ENCODE data around the gene ARMH4. TPM values are rescaled to one million over a fixed set of nuclear protein-coding genes. Genes with fewer than 3 reads are reported as not detected.

The ARMH4 gene
- total RNA-seq, 1 experiment from 2014 or later = not detected

DNA sequence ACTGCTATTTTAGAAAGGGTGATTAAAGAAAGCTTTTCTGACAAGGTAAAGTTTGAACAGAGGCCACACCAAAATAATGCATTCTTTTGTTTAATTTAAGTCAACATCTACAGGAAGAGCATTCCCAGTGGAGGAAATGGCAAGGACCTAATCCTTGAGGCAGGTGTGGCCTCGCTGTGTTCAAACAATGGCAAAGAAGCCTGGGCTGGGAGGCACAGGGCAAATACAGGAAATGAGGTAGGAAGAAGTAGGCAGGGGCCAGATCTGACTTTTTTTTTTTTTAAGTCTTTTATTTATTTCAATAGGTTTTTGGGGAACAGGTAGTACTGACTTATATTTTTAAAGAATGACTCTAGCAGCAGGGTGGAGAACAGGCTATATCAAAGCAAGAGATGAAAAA, 53.5 kb downstream of the ARMH4 start:
- Mint-ChIP-seq H3K36me3 (ENCODE audit: insufficient read depth, unreplicated experiment) (no peaks in the 10 kb centered on the region), H3K4me1 (ENCODE audit: low read depth, unreplicated experiment) (peaks cover 8% of the 10 kb centered on the region), H3K27me3 (ENCODE audit: unreplicated experiment) (peaks cover 35% of the 10 kb centered on the region), H3K9me3 (ENCODE audit: low read depth, unreplicated experiment) (no peaks in the 10 kb centered on the region), H3K4me3 (ENCODE audit: low read depth, unreplicated experiment) (no peak overlapping the region), H3K27ac (ENCODE audit: unreplicated experiment) (no peak overlapping the region)
- CTCF ChIA-PET = interaction anchor here (0.7 kb wide), 1 partner anchor 440 kb away, joined by 3 read pairs; no protein-coding TSS in a partner anchor
- TF ChIP-seq, protein P1, sequence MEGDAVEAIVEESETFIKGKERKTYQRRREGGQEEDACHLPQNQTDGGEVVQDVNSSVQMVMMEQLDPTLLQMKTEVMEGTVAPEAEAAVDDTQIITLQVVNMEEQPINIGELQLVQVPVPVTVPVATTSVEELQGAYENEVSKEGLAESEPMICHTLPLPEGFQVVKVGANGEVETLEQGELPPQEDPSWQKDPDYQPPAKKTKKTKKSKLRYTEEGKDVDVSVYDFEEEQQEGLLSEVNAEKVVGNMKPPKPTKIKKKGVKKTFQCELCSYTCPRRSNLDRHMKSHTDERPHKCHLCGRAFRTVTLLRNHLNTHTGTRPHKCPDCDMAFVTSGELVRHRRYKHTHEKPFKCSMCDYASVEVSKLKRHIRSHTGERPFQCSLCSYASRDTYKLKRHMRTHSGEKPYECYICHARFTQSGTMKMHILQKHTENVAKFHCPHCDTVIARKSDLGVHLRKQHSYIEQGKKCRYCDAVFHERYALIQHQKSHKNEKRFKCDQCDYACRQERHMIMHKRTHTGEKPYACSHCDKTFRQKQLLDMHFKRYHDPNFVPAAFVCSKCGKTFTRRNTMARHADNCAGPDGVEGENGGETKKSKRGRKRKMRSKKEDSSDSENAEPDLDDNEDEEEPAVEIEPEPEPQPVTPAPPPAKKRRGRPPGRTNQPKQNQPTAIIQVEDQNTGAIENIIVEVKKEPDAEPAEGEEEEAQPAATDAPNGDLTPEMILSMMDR (IDR thresholded peaks at IDR 0.05; ENCODE audit: unreplicated experiment) = no peak
- intact Hi-C loops (cut with micrococcal nuclease; ENCODE audit: unreplicated experiment) = no loop called here
- peak; percentile 29 for DNase-seq
- BruUV-seq (replicated peaks) = no TSS peak

DNA sequence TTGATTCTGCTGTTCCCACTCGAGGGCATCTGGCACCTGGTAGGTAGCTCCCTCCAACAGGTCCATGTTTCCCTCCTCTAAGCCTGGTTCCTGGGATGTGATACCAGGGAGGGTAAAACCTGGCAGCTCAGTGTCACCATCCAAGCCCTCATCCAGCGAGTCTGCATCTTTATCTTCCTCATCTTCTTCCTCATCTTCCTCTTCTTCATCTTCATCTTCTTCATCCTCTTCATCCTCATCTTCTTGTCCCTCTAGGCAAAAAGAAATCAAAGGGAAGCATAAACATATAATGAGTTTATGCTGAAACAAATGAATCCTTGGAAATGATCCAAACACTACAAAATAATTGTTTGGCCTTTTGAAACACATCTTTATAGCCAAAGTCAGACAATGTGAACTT, 55.3 kb downstream of the ARMH4 start:
- Mint-ChIP-seq H3K4me3 (ENCODE audit: low read depth, unreplicated experiment) (no peak overlapping the region), H3K4me1 (ENCODE audit: low read depth, unreplicated experiment) (peaks cover 8% of the 10 kb centered on the region), H3K36me3 (ENCODE audit: insufficient read depth, unreplicated experiment) (no peaks in the 10 kb centered on the region), H3K9me3 (ENCODE audit: low read depth, unreplicated experiment) (no peaks in the 10 kb centered on the region), H3K27ac (ENCODE audit: unreplicated experiment) (no peak overlapping the region), H3K27me3 (ENCODE audit: unreplicated experiment) (peaks cover 53% of the 10 kb centered on the region)
- TF ChIP-seq, protein P1 (IDR thresholded peaks at IDR 0.05; ENCODE audit: unreplicated experiment) = no peak
- intact Hi-C loops (cut with micrococcal nuclease; ENCODE audit: unreplicated experiment) = no loop called here
- DNase-seq = no peak
- CTCF ChIA-PET = no interaction called here
- BruUV-seq (replicated peaks) = no TSS peak

DNA sequence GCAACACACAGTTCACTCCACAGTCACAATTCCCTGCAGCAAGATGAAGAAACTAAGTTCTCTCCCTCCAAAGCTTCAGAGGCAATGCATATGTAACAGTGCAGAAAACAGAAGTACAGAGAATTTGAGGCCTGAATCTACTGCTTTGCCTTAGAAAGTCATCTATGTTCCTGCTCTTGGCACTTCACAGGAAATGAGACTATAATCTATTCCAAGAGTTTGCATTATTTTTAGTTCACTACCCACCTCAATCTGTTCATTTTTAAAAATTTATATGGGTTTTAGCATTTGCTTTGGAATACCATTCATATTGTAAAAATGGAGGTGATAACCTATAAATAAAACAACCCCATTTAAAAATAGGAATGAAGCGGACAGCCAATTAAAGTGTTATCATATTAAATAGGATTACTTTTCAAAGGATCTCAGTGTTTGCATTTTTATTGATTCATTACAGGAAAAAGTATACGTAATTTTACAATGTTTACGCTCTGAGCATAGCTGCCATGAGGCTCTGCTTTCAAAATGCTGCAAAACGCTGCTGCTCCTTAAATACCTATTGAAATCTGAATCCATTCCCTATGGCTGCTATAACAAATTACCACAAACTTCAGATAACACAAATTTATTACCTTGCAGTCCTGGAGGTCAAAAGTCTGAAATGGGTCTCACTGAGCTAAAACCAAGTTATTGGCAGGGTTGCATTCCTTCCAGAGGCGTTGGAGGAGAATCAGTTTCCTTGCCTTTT, 60.0 kb downstream of the ARMH4 start:
- peaks cover 92% of the 10 kb centered on the region for H3K27me3 Mint-ChIP-seq (ENCODE audit: unreplicated experiment)
- no peaks in the 10 kb centered on the region for H3K36me3 Mint-ChIP-seq (ENCODE audit: insufficient read depth, unreplicated experiment)

DNA sequence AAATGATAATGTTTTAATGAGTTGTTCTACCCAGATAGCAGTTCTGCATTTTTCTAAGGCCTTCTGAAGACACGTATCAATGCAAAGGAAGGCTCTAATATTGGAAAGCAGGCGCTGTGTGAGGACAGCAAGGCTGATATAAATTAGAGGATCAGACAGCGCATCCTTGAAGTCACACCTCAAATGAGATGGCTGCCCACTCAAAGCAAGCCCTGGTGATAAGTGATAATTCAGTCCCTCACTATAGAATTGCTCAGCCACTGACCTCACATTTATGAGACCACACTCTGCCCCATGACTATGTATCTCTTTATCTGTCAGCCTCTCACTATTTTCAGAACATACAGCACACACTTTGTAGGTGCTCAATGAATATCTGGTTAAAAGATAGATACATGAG, 62.4 kb downstream of the ARMH4 start:
- no TSS peak for BruUV-seq (replicated peaks)
- CTCF ChIA-PET = no interaction called here

More for the DNA sequence above, 60.0 kb downstream of the ARMH4 start:
- H3K9me3 Mint-ChIP-seq (ENCODE audit: low read depth, unreplicated experiment) = no peaks in the 10 kb centered on the region
- H3K4me3 Mint-ChIP-seq (ENCODE audit: low read depth, unreplicated experiment) = no peak overlapping the region
- TF ChIP-seq, protein P1 (IDR thresholded peaks at IDR 0.05; ENCODE audit: unreplicated experiment) = no peak
- H3K27ac Mint-ChIP-seq (ENCODE audit: unreplicated experiment) = no peak overlapping the region
- intact Hi-C loops (cut with micrococcal nuclease; ENCODE audit: unreplicated experiment) = no loop called here
- CTCF ChIA-PET = no interaction called here
- no peaks in the 10 kb centered on the region for H3K4me1 Mint-ChIP-seq (ENCODE audit: low read depth, unreplicated experiment)
- no peak for DNase-seq
- BruUV-seq (replicated peaks) = no TSS peak

More for the DNA sequence above, 62.4 kb downstream of the ARMH4 start:
- no peak overlapping the region for H3K27ac Mint-ChIP-seq (ENCODE audit: unreplicated experiment)
- no peak for DNase-seq
- H3K27me3 Mint-ChIP-seq (ENCODE audit: unreplicated experiment) = peaks cover 86% of the 10 kb centered on the region
- H3K9me3 Mint-ChIP-seq (ENCODE audit: low read depth, unreplicated experiment) = no peaks in the 10 kb centered on the region
- no peaks in the 10 kb centered on the region for H3K36me3 Mint-ChIP-seq (ENCODE audit: insufficient read depth, unreplicated experiment)
- intact Hi-C loops (cut with micrococcal nuclease; ENCODE audit: unreplicated experiment) = no loop called here
- no peaks in the 10 kb centered on the region for H3K4me1 Mint-ChIP-seq (ENCODE audit: low read depth, unreplicated experiment)
- TF ChIP-seq, protein P1 (IDR thresholded peaks at IDR 0.05; ENCODE audit: unreplicated experiment) = no peak
- H3K4me3 Mint-ChIP-seq (ENCODE audit: low read depth, unreplicated experiment) = no peak overlapping the region
